Stimulated activated naive CD4-positive, alpha-beta T cell (primary cell): ENCODE results near the gene IL15RA.

Experiments used
- DNase-seq, 6 experiments: peaks; one replicate each; lab custom pipeline; 2025; lab: John Stamatoyannopoulos, UW

Gene IL15RA, protein sequence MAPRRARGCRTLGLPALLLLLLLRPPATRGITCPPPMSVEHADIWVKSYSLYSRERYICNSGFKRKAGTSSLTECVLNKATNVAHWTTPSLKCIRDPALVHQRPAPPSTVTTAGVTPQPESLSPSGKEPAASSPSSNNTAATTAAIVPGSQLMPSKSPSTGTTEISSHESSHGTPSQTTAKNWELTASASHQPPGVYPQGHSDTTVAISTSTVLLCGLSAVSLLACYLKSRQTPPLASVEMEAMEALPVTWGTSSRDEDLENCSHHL

DNA sequence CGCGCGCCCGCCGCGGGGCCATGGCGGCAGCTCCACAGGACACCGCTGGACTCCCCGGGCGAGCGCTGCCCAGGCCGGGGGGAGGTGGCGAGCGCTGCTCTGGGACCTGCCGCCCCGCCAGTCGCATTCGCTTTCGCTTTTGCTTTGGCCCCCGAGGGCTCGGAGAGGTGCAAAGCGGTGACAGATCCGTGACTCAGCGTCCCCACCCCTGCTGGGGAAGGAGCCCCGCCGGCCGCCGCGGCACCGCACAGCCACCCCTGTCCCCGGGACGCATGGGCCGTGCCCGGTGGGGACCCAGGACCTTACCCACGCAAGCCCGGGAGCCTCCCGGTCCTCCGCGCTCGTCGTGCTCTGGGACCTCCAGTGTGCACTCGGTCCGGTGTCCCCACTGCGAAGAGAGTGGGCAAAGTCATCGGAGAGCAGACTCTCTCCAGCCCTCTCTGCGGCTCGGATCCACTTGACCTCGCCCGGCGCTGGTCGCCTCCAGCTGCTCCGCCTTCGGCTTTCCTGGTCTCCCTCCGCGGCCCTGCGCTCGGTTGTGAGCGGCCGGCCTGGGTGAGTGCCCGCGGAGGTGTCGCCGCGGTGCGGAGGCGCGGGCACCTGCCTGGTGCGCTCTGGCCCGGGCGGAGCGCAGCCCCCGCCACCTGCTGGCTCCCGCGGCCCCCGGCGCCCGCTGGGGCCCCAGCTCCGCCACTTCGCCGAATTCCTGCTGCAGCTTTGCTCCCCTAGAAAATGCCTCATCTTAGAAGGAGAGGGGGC lies at the start of gene IL15RA:
Gene IL15RA, minus strand, starts transcription at position 73 of the 759 bp plus-strand sequence. Its CDS starts 51 bp downstream, at position 22.
- DNase-seq = peak; percentile 53 to 78 (median 66)

DNA sequence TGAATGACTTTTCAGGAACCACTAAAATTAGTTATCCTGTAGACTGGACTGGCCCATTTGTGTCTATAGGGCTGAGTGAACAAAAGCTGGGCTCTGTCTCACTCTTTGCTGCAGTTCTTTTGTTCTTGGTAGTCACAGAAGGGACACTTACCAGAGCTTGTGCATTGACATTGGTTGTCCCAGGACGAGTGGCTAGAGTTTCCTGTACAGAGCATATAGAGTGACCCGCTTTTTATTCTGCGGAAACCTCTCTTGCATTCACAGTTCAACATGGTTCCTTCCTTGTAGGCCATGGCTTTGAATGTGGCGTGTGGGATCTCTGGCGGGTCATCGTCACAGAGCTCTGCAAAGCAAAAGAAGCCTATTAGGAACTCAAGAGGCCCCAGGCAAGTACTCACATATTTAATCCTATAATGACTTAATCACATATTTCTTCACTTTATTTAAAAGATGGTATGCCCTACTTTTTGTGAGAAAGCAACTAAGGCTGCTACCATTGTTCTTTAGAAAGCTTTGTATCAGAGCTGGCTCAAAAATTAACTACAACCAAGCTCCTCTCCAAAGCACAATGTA lies 48.4 kb upstream of the IL15RA start:
- no peak for DNase-seq

DNA sequence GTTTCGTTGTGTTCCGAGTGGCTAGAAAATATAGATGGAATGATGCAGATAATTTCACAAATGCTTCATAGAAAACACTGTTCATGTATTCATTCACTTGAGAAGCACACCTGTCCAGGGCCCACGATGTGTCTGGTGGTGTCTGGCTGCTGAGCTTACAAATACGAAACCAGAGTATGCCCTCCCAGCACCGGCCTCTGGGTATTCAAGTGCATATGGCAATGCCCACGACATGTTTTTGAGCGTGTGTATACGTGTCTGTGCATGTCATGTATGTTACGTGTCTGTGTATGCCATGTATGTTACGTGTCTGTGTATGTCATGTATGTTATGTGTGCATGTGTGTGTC lies 47.0 kb upstream of the IL15RA start:
- DNase-seq = no peak

DNA sequence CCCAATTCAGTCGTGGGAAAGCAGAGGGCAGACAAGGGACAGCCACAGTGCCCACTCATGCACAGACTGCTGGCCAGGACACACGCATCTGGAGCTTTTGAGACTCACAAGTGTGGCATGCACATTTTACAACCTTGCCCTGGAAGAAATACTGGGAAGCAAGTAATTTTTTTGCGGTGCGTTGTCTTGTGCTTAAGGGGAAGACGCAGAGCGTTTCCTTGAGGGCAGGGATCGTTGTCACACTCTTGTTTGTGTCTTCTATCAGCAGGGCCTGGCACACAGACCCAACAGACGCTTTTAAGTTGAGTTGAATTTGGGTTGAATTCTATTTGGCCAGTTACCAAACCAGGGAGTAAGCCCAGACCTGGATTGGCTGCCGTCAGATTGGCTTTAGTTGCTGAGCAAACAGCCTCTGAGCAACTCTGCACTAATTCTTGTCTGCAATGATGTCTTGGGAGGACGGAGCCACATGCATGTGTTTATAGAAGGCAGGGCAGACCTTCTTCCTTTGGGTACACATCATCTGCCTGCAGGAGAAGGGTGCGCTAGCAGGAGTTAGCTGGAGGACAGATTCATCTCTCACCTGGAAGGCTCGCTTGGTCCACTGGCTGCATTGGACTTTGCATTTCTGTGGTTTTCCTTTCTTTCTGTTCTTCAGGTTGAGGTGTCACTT lies 46.5 kb upstream of the IL15RA start:
- no peak for DNase-seq

DNA sequence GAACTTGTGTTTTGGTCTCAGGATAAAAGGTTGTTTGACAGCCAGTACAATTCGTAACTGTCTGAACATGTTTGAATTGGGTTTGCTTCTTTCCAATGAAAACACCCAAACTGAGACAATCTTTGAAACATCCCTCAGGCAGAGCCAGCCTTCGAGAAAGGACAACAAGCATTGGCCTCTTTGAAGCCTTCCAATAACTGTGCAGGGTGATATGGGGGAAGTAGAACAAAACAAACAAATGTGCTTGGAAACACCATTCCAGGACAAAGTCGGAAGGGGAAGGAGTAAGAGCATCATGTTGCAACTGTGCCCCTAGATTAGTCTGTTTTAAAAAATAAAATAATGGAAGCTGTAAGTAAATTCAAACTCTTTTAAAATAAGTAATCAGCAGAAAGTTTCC lies 45.3 kb upstream of the IL15RA start:
- no peak for DNase-seq

DNA sequence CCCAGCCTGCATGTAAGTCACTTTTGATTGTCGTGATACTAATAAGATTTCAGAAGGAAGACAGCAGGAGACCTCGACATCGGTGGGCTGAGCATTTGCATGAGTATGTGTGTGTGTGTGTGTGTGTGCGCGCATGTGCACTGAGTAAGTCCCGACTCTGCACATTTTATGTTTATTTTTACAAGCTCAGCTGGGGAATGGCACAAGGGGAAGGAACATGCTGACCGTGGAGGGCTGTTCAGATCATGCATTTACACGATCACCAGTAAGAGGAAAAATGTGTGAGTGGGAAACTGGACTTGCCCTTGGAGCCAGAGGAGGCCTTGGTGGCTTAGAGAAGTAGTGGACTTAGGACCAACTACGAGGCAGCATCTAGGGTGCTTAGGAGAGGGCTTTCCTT lies 43.5 kb upstream of the IL15RA start:
- no peak for DNase-seq

DNA sequence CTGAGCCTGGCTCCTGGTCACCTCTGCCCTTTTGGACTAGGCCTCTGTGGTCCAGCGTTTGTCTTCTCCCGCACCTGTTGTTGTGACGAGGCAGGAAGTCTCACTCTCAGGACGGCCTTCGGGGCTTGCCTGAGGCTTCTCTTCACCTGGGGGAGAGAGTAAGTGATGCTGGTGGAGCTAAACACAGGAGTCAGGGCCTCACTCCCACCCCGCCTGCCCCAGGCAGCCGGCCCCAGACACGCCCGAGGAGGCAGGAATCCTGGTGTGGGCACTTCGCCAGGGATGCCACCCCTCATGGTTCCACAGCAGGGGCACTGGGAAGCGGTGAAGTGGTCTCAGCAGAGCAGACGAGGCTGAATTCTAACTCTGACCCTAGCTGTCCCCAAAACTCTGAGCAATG lies 42.5 kb upstream of the IL15RA start:
- no peak for DNase-seq

DNA sequence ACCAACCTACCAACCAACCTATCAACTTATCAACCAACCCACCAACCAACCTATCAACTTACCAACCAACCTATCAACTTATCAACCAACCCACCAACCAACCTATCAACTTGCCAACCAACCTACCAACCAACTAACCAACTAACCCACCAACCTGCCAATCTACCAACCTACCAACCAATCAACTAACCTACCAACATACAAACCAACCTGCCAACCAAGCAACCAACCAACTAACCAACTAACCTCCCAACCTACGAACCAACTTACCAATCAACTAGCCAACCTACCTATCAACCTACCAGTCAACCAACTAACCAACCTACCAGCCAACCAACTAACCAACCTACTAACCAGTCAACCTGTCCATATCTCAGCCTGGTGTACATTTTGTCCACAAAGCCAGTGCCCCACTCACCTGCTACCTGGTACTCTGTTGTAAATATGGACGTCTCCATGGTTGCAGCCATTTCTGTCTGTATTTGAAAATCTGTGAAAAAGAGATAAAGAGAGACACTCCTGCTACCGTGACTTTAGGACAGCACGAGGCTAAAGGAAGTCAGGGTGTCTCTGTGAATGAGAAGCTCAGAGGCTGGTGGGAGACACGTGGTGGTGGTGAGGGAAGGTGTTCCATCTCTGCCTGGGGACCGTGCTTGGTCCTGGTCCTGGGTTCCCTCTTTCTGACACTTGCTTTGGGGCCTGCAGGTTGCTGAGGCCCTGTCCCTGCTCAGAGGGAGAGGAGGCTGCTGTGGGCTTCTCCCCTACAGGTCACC lies 41.9 kb upstream of the IL15RA start:
- DNase-seq = no peak

DNA sequence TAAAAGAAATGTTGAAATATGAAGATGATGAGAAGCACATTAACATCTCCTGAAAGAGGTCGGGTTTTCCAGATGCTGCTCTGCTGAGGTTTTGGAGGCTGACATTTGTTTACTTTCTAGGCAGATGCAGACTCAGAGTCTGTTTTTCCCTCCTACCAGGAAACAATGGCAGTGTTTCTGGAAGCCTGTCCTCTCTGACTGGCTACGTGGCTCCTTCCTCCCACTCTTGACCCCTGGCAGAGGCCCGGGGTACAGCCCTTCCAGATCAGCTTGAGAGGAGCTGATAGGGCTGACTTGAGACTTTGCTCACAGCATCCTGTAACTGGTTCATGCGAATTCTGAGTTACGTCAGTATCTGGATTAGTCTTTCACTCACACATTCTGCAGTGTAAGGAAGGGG lies 41.1 kb upstream of the IL15RA start:
- DNase-seq = no peak

DNA sequence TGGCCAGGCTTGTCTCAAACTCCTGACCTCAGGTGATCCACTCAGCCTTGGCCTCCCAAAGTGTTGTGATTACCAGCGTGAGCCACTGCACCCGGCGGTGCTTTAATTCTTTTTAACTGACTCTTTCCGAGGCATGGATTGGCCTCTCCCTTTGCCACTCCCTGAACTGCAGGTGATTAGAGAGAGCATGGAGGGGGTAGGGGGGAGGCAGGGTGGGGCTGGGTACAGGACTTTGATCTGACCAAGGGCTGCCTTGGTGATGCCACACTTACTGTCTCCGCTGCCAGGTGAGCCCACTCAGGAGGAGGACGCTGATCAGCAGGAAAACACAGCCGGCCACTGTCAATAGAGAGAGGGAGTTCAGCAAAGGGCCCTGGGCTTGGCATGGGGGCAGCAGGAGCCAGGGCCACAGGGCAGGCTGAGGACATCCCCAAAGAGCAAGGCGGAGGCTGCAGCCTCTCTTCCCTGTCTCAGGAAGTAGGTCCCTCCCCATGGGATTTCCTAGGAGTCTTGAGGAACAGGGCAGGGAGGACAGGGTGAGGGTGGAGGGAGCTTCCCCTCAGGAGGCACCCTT lies 40.5 kb upstream of the IL15RA start:
- no peak for DNase-seq

DNA sequence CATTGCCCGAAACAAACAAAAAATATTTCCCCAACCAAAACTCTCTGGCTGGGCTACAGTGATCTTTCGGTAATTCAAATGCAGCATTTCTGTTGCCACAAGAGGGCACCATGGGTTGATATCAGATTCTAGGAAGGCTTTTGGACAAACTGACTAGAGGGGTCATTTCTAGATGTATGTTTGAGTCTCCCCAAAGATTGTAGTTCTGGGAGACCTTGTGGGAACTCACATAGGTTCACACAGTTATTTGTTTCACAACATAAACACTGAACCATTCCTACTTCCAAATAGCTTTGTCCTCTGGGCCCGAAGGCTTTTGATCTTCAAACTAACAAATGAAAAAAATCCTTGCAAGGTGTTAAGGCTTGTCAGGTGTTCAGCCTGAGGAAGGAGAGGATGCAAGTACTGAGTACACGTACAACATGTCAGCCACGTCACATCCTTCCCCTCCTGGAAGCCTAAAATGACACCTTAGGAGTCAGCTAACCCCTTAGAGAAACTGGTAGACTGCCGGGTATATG lies 37.0 kb upstream of the IL15RA start:
- peak; percentile 26 to 94 (median 72) for DNase-seq

DNA sequence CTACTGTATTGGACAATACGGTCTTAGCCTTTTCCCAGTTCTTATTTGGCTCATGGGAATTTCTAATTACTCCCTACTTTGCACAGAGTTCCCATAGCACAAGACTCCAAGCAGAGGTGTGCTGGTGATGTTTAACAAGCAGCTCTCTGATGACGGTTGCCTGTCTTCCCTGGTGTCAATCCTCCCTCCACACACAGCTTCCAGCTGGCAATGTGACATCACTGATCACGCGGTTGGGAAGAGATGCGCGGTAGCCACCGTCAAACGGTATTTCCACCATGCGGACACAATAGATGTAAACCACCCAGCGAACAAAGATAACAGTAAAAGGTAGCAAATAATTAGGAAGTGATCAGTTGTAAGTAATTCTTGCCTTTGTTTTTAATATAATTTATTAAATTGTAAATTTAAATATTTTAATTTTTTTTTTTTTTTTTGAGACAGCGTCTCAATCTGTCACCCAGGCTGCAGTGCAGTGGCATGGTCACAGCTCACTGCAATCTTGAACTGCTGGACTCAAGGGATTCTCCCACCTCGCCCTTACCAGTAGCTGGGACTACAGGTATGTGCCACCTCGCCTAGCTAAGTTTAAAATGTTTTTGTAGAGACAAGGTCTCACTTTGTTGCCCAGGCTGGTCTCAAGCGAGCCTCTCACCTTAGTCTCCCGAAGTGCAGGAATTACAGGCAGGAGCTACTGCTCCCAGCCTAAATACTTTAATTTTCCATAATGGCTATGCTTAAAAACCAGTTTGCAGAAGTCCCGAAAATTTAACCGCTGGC lies 36.3 kb upstream of the IL15RA start:
- DNase-seq = no peak

DNA sequence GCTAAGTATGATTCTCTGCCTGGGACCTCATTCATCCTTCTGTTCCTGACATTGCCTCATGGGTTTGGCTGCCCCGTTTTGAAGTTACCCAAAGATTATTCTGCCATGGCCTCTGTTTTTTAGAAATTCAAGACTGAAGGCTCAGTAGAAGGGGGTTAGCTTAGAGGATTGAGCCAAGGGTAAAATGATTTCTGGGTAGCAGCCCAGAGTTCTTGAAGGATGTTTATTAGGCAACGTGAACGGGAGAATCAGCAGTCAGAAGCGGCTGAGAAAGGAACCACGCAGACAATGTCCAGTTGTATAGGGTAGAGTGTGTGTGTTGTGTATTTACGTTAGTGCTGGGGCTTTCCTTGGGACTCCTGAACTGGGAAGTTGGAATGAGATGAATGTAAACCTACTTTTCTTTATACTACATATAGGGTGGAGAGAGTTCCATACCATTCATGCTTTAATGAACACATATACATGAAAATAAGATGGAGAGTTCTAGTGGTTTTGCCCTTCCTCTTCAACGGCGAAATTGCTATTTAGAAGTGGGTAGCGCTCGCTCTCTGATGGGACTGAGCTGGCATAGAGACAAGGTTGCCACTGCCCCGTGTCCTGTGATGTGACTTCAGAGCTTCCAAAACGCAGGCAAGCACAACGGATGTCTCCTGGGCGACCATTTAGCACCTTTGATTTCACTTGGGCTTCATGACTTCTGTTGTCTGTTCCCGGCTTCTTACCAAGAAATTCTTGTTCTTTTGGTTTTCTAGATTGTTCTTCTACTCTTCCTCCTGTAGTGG lies 35.0 kb upstream of the IL15RA start:
- DNase-seq = no peak

DNA sequence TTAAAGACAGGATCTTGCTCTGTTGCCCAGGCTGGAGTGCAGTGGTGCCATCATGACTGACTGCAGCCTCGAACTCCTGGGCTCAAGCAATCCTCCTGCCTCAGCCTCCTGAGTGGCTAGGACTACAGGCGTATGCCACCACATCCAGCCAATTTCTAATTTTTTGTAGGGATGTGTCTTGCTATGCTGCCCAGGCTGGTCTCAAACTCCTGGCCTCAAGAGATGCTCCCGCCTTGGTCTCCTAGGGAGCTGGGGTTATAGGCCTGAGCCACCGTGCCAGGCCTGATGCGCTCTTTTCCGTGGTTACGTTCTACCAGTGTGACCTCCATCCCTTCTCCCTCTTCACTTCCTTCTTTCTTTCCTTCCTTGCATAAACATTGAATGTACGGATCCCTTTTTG lies 34.2 kb upstream of the IL15RA start:
- DNase-seq = no peak

DNA sequence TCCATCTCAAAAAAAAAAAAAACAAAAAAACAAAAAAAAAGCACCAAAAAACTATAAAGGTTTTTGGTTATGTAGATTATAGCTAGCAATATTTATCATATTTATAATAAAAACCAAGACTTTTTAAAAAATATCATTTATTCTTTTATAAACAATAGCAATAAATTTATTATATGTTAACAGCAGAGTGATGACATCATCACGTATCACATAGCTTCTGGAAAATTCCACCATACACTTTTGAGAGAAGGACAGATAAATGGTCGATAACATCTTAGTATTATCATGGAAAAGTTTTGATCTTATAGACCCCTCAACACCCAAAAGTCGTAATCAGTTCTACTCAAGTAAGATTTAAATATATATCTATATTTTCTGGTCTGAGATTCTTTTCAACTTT lies 33.2 kb upstream of the IL15RA start:
- no peak for DNase-seq

DNA sequence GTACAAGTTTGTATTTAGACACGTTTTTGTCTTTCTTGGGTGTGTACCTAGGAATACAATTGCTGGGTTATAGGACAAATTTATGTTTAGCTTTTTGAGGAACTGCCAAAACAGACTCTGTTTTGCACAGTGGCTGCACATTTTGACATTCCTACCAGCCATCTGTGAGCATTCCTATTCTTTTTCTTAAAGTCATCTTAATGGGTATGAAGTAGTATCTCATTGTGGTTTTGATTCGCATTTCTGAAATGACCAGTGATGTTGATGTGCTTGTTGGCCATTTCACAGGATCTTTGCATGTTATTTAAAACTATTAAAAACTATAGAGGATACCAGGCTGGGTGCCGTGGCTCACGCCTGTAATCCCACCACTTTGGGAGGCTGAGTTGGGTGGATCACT lies 32.6 kb upstream of the IL15RA start:
- no peak for DNase-seq

DNA sequence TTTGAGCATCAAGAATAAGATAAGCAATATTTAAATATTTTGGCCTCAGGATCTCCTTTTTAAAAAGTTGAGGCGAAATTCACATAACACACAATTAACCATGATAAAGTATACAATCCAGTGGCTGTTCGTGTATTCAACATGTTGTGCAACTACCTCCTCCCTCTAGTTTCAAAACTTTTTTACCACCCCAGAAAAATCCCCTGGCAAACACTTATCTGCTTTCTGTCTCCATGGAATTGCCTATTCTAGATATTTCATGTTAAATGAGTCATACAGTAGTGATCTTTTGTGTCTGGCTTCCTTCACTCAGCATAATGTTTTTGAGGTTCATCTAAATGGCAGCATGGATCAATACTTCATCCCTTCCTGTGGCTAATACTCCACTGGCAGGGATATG lies 31.8 kb upstream of the IL15RA start:
- DNase-seq = no peak

DNA sequence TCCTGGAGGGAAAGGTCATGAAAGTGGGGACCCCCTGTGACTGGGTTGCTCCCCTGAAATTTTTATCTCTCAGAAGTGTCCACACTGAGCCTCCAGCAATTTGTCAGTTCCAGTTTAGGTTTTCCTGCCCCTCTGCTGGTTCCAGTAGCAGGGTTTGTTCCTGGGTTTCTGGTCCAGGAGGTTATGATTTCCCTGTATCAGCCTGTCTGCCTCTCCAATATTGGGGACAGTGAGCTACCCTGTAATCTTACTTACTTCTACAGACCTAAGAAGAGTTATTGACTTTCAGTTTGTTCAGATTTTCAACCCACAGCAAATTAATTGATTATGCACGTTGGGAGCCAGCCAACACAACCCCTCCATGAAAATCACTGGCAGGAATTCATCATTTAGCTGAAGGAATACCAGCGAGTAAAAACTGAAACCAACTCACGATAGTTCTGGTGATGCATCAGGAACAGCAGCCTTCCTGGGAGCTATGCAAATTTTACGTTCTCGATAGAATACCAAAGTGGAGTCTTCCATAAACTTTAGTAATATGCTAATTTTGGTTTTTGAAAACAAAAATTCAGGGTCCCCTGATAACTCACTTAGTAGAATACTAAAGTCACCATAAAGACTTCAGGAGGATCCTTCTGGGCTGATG lies 31.3 kb upstream of the IL15RA start:
- no peak for DNase-seq

DNA sequence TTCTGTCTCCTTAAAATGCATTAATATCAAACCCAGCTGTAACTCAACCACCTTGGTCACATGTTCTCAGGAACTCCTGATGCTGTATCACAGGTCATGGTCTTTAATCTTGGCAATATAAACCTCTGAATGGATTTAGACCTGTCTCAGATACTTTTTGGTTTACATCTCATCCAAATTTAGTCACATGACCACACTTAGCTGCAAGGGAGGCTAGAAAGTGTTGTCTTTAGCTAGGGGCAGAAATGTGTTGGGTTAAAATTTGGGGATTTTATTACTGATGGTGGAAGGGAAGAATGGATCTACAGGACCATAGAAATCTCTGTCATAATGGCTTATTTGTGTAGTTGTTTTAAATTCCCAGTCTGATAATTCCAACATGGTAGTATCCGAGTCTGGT lies 29.6 kb upstream of the IL15RA start:
- DNase-seq = no peak
